Prostate gland (tissue), 2 donors: ENCODE results near the gene ENAH.

Experiments used
- POLR2AphosphoS5 ChIP-seq: sonication (generic); formaldehyde crosslinking; IDR thresholded peaks from one replicate; pipeline ENCODE4 v1.6.1; 2017; ENCODE audit warnings: antibody characterized with exemption
- TF ChIP-seq, protein P1 (sequence below), 4 experiments: fragments of 200-600 bp in 2 of 4; fragments of 450-650 bp in 2 of 4; sonication (generic) in 2 of 4; IDR thresholded peaks; 1 replicate in 3 of 4; 2 replicates in 1 of 4; pipeline ENCODE4 v1.5.1; 2016 to 2019; ENCODE audit warnings: antibody characterized with exemption in 4 of 4, mild to moderate bottlenecking in 2 of 4, moderate library complexity in 2 of 4

DNA sequence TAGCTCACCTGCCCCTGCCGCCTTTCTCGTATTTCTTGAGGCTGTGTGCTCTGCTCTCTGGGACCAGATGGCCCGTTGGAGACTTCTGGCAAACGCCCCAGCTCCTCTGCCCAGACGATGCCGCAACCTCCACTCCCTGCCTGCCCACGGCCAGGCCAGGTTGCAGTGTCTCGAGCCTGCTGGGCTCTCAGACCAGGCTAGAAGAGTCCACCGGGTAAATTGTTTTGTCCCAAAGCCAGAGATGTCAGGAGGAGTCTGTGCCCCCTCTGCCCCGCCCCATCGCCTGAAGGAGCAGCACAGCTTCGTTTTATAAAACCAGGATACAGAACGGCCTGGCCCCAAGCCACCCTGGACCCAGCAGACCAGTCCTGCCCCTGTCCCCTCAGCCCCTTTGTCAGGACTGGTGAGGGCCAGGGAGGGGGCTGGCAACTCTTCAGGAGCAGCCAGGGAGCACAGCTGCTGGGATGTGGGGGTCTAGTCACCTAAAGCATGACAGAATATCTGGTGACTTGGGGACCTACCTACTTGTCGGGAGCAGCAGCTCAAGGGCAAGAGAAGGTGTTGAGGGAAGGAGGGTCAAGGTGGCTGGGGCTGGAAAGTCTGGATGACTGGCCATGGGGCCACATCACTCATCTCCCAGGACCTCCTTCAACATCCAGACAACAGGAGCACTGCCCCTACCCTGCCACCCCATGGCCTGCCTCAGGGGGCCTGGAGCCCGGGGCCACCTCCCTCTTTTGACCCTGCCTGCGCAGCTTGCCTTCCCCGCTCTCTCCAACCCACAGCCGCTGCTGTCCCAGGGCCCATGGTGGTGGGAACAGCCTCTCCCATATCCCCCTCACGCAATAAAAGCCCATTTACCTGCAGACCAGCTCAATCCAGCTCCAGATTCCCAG is 191.1 kb downstream of the ENAH start:
- TF ChIP-seq, protein P1, sequence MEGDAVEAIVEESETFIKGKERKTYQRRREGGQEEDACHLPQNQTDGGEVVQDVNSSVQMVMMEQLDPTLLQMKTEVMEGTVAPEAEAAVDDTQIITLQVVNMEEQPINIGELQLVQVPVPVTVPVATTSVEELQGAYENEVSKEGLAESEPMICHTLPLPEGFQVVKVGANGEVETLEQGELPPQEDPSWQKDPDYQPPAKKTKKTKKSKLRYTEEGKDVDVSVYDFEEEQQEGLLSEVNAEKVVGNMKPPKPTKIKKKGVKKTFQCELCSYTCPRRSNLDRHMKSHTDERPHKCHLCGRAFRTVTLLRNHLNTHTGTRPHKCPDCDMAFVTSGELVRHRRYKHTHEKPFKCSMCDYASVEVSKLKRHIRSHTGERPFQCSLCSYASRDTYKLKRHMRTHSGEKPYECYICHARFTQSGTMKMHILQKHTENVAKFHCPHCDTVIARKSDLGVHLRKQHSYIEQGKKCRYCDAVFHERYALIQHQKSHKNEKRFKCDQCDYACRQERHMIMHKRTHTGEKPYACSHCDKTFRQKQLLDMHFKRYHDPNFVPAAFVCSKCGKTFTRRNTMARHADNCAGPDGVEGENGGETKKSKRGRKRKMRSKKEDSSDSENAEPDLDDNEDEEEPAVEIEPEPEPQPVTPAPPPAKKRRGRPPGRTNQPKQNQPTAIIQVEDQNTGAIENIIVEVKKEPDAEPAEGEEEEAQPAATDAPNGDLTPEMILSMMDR (IDR thresholded peaks at IDR 0.05), result no peak
- TF ChIP-seq POLR2AphosphoS5, result no peak
